ENCODE results near the gene PPP6R3. TPM values are rescaled to one million over a fixed set of nuclear protein-coding genes. Genes with fewer than 3 reads are reported as not detected.

The PPP6R3 gene
- total and polyA plus RNA-seq, 10 of the 15 experiments (the other 5 are each of a cell fraction or from before 2014, with no cell fraction given): 12.4 to 123 (median 74.1) TPM

GRCh38 chr11:68601147-68601546 is 140.6 kb downstream of the PPP6R3 start:
- no peaks in the 10 kb centered on the region for H3K79me2 ChIP-seq (ENCODE audit: control insufficient read depth, insufficient read depth, low read length)
- peaks cover 31 to 63% of the 10 kb centered on the region in 2 experiments for H3K36me3 ChIP-seq (ENCODE audit: control insufficient read depth in 2 of 2, insufficient read depth in 2 of 2, low read length in 1 of 2)
- no peak overlapping the region for H3K4me3 ChIP-seq
- H2AFZ ChIP-seq (ENCODE audit: control insufficient read depth, low read depth, low read length): no peak overlapping the region
- peak; percentile 23; the same call in 1 of the 2 replicates for TF ChIP-seq SPI1 (IDR thresholded peaks at IDR 0.05; ENCODE audit: borderline replicate concordance, insufficient read depth, low read depth, low read length)
- TF ChIP-seq KAT2A (conservative IDR thresholded peaks at IDR 0.05; ENCODE audit: control insufficient read depth, low read depth, low read length): no peak
- H4K20me1 ChIP-seq (ENCODE audit: control insufficient read depth, insufficient read depth): no peaks in the 10 kb centered on the region
- ATAC-seq: no peak
- no peak overlapping the region for H3K4me2 ChIP-seq (ENCODE audit: control insufficient read depth, insufficient read depth)
- ChIA-PET SMC1A (ENCODE audit: uncharacterized antibody, unreplicated experiment) (no interaction called here), CTCF (interaction anchor here (2.0 kb wide), 1 partner anchor 17 kb away, joined by 11 read pairs; no protein-coding TSS in a partner anchor), POLR2A (no interaction called here), RAD21 (ENCODE audit: unreplicated experiment) (interaction anchor here (1.5 kb wide), 1 partner anchor 141 kb away, joined by 3 read pairs; the partner anchor contains the start of gene PPP6R3)
- intact Hi-C loops (cut with micrococcal nuclease; ENCODE audit: unreplicated experiment): no loop called here
- BruUV-seq (replicated peaks): no TSS peak
- in situ Hi-C loops (cut with MboI): no loop called here
- no peak for FAIRE-seq
- no peak for DNase-seq (ENCODE audit: low read depth, low spot score)
- no peak overlapping the region for H3K27ac ChIP-seq (ENCODE audit: control insufficient read depth, insufficient read depth)
- H3K4me1 ChIP-seq (ENCODE audit: control insufficient read depth, insufficient read depth, low read length): no peaks in the 10 kb centered on the region
- no peaks in the 10 kb centered on the region for H3K27me3 ChIP-seq (replicated peaks in 1 of 2; ENCODE audit: control insufficient read depth in 2 of 2, insufficient read depth in 2 of 2, low read length in 1 of 2)
- no peak overlapping the region for H3K9ac ChIP-seq (ENCODE audit: control insufficient read depth, insufficient read depth, low read length)
- 82% methylated on average over 7 of the region's 7 CpGs for WGBS (ENCODE audit: insufficient coverage, insufficient replicate concordance, low lambda C conversion rate, missing lambda C conversion rate)
- no peaks in the 10 kb centered on the region for H3K9me3 ChIP-seq (replicated peaks; ENCODE audit: control insufficient read depth, insufficient read depth, low read length)

- RAD21 ChIA-PET (ENCODE audit: unreplicated experiment): no interaction called here
- H3K9ac ChIP-seq (ENCODE audit: control insufficient read depth, insufficient read depth, low read length): no peak overlapping the region
- H3K4me1 ChIP-seq (ENCODE audit: control insufficient read depth, insufficient read depth, low read length): no peaks in the 10 kb centered on the region
- no peaks in the 10 kb centered on the region for H3K9me3 ChIP-seq (replicated peaks; ENCODE audit: control insufficient read depth, insufficient read depth, low read length)
- no peak for FAIRE-seq
- no peaks in the 10 kb centered on the region for H4K20me1 ChIP-seq (ENCODE audit: control insufficient read depth, insufficient read depth)
- no peaks in the 10 kb centered on the region for H3K79me2 ChIP-seq (ENCODE audit: control insufficient read depth, insufficient read depth, low read length)
- intact Hi-C loops (cut with micrococcal nuclease; ENCODE audit: unreplicated experiment): no loop called here
- in situ Hi-C loops (cut with MboI): no loop called here
- H3K27ac ChIP-seq (ENCODE audit: control insufficient read depth, insufficient read depth): no peak overlapping the region
- no peak overlapping the region for H3K4me3 ChIP-seq
- no peak overlapping the region for H3K4me2 ChIP-seq (ENCODE audit: control insufficient read depth, insufficient read depth)
- TF ChIP-seq ZBTB4 (CRISPR knock-in tag; IDR thresholded peaks at IDR 0.05) (no peak), KDM1A (IDR thresholded peaks at IDR 0.05; ENCODE audit: borderline replicate concordance) (no peak), RB1 (IDR thresholded peaks at IDR 0.05; ENCODE audit: borderline replicate concordance) (no peak), IRF3 (IDR thresholded peaks at IDR 0.05) (no peak), LARP7 (IDR thresholded peaks at IDR 0.05) (no peak)
- POLR2A ChIA-PET: no interaction called here
- peaks cover 24 to 30% of the 10 kb centered on the region in 2 experiments; a peak in 3 of 4 replicates for H3K36me3 ChIP-seq (ENCODE audit: control insufficient read depth in 2 of 2, insufficient read depth in 2 of 2, low read length in 1 of 2)
- ATAC-seq: no peak
- no peaks in the 10 kb centered on the region for H3K27me3 ChIP-seq (replicated peaks in 1 of 2; ENCODE audit: control insufficient read depth in 2 of 2, insufficient read depth in 2 of 2, low read length in 1 of 2)
- H2AFZ ChIP-seq (ENCODE audit: control insufficient read depth, low read depth, low read length): no peak overlapping the region
- SMC1A ChIA-PET (ENCODE audit: uncharacterized antibody, unreplicated experiment): no interaction called here
- no TSS peak for BruUV-seq (replicated peaks)
- no peak for DNase-seq (ENCODE audit: low read depth, low spot score)
- WGBS (ENCODE audit: insufficient coverage, insufficient replicate concordance, low lambda C conversion rate, missing lambda C conversion rate): 95% methylated on average over 13 of the region's 13 CpGs
- CTCF ChIA-PET: interaction anchor here (1.5 kb wide), 1 partner anchor 234 kb away, joined by 6 read pairs; no protein-coding TSS in a partner anchor
Measured at GRCh38 chr11:68609761-68610160, 149.2 kb downstream of the PPP6R3 start.
